GM10248 (cell line): ENCODE measurements around the gene CPLX4.

Experiments used
- CTCF ChIA-PET: fragments of 300-600 bp; sonication (Branson Sonifier 250); formaldehyde crosslinking; extraction: SDS; loops from one replicate; lab custom pipeline; 2021; ENCODE audit warnings: antibody characterized with exemption; lab: Yijun Ruan, JAX
- POLR2A ChIA-PET: fragments of 350-650 bp; sonication (Branson Sonifier 250); formaldehyde crosslinking; extraction: SDS; loops from one replicate; lab custom pipeline; 2020; ENCODE audit warnings: antibody characterized with exemption; lab: Yijun Ruan, JAX
- DNase-seq: peaks from one replicate; pipeline ENCODE4 v3.0.0; 2012; ENCODE audit errors: extremely low spot score
- TF ChIP-seq, protein P1 (sequence below): IDR thresholded peaks from 2 replicates; pipeline ENCODE4 v1.5.1; 2012; ENCODE audit warnings: mild to moderate bottlenecking, low read depth; ENCODE audit errors: extremely low read depth, missing control alignments, control extremely low read depth

CPLX4 gene

DNA sequence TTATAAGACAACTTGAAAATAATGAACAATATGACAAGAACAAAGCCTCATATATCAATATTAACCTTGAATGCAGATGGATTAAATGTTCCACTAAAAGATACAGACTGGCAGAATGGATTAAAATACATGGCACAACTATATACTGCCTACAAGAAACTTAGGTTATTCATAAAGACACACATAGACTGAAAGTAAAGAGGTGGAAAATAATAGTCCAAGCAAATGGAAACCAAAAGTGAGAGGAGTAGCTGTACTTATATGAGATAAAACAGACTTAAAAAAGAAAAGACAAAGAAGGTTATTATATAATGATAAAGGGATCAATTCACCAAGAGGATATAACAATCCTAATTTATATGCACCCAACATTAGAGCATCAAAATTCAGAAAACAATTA is 22.4 kb upstream of the CPLX4 start:
- POLR2A ChIA-PET, result no interaction called here

DNA sequence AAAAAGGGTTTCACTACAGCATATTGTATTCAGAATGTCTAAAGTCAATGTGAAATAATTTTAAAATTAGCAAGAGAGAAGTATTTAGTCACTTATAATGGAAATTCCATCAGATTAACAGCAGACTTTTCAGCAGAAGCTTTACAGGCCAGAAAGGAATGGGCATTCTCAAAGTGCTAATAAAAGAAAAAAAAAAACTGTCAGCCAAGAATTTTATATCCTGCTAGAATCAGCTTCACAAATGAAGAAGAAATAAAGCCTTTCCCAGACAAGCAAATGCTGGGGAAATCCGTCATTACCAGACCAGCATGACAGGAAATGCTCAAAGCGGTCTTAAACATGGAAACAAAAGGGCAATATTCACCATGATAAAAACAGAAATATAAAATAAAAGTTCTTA is 21.9 kb upstream of the CPLX4 start:
- CTCF ChIA-PET, result interaction anchor here (1.1 to 1.5 kb wide), 3 partner anchors 9 to 12 kb away, joined by 3 to 5 read pairs (median 3); no protein-coding TSS in a partner anchor
- DNase-seq, result no peak
- POLR2A ChIA-PET, result no interaction called here
- TF ChIP-seq, protein P1, sequence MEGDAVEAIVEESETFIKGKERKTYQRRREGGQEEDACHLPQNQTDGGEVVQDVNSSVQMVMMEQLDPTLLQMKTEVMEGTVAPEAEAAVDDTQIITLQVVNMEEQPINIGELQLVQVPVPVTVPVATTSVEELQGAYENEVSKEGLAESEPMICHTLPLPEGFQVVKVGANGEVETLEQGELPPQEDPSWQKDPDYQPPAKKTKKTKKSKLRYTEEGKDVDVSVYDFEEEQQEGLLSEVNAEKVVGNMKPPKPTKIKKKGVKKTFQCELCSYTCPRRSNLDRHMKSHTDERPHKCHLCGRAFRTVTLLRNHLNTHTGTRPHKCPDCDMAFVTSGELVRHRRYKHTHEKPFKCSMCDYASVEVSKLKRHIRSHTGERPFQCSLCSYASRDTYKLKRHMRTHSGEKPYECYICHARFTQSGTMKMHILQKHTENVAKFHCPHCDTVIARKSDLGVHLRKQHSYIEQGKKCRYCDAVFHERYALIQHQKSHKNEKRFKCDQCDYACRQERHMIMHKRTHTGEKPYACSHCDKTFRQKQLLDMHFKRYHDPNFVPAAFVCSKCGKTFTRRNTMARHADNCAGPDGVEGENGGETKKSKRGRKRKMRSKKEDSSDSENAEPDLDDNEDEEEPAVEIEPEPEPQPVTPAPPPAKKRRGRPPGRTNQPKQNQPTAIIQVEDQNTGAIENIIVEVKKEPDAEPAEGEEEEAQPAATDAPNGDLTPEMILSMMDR, result no peak

More for the DNA sequence above, 22.4 kb upstream of the CPLX4 start:
- DNase-seq, result no peak
- TF ChIP-seq, protein P1, result no peak
- CTCF ChIA-PET, result no interaction called here

DNA sequence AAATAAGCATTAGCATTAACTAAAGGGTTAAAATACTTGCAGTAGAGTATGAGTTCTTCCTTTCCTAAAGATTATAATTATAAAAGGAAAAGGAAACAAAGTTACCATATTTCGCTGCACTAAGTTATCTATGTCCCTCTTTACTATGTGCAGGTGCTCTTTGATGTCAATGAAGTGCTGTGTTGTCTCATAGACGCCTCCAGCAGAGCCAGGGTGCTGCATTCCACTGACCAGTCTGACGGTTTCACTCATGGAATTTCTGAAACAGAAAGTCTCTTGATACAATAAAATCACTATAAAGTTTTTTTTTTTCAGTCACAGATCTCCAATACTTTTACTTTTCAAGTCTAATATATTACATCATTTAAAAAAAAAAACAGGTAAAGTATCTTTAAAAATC is 14.5 kb upstream of the CPLX4 start:
- CTCF ChIA-PET, result no interaction called here
- POLR2A ChIA-PET, result no interaction called here
- DNase-seq, result no peak
- TF ChIP-seq, protein P1, result no peak

DNA sequence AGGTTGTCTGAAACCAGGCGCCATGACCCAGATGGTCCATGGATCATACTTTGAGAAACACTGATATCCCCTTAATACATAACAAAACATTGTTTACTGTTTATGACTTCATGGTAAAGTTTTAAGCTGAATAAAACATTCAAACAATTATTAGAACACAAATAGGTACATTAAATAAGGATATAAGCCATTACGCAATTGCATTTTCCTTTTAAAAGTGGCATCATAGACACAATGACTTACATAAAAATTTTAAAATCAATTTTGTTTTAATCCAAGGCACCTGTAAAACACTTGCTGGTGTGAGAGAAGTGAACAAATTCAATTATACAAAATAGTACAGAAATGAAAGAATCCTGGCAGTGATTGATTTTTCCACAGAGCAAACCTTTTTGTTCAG is 10.2 kb upstream of the CPLX4 start:
- CTCF ChIA-PET, result no interaction called here
- TF ChIP-seq, protein P1, result no peak
- POLR2A ChIA-PET, result no interaction called here
- DNase-seq, result no peak

DNA sequence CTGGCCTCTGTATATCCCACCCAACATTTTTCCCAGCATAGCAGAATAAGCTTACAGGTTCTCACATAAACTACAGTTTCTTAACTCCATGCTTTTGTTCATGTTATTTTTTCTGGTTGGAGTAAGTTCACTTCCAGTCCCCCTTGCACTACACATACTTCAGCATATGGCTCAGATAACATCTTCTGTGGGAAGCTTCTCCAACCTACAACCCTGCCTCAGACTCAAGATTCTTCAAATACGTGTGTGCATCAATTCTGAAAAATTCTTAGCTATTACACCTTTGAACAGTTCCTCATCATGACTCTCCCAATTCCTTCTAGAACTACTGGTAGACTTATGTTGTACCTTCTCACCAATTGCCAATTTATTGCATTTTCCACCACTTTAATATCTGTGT is 7.5 kb upstream of the CPLX4 start:
- no peak for DNase-seq
- ChIA-PET CTCF (interaction anchor here (0.8 to 2.3 kb wide), 5 partner anchors 11 to 134 kb away, joined by 3 to 19 read pairs (median 5); no protein-coding TSS in a partner anchor), POLR2A (no interaction called here)
- TF ChIP-seq, protein P1, result no peak

DNA sequence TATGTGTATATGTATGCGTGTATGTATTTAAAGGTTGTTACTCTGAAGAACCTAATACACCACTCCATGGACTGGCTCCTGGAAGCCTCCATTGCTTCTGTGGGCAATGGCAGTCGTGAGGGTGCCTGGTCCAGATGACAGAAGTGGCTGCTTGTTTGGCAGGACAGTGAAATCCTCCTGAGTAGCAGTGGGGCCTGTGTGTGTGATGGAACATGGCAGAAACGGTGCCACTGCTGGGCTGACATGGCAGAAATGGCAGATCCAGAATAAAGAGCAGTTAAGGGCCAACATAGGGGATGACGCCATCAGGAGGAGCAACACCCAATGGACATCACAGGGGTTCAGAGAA is 6.1 kb upstream of the CPLX4 start:
- DNase-seq, result no peak
- CTCF ChIA-PET, result no interaction called here
- POLR2A ChIA-PET, result no interaction called here
- TF ChIP-seq, protein P1, result no peak
